ENCODE measurements around the gene DMXL2.

DMXL2 gene

DNA sequence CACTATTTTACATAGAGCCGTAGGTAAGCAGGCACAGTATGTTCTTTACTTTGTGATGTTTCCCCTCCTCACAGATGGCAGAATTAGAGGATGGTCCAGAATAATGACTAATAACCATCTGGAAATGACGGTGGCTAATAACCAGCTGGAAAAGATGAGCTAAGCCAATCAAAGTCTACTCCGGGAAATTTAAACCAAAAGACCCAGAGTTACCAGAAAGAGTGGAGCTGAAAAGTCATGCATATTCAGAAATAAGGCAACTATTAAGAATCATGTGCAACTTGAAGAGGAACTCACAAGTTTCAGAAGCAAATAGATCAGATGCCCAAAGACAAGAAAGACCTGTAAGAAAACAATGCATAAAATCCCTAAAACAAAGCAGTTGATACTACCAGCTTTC lies 33.6 kb downstream of the DMXL2 start:
- Histone ChIP-seq H3K9me3 (peaks cover 0 to 15% (median 0%) of the 10 kb centered on the region in 3 donors), H3K27me3 (no peaks in the 10 kb centered on the region), H3K27ac (no peak overlapping the region), H3K4me3 (no peak overlapping the region), H3K36me3 (peaks cover 0 to 4% (median 0%) of the 10 kb centered on the region in 3 donors), H3K4me1 (no peaks in the 10 kb centered on the region)
- intact Hi-C loops (cut with DNase I; ENCODE audit: low total_unique reads) = no loop called here
- no peak for DNase-seq
- TF ChIP-seq CTCF (IDR thresholded peaks at IDR 0.05) = no peak

- DNase-seq = no peak
These were observed 36.6 kb downstream of the DMXL2 start for GRCh38 chr15:51585986-51586385.

DNA sequence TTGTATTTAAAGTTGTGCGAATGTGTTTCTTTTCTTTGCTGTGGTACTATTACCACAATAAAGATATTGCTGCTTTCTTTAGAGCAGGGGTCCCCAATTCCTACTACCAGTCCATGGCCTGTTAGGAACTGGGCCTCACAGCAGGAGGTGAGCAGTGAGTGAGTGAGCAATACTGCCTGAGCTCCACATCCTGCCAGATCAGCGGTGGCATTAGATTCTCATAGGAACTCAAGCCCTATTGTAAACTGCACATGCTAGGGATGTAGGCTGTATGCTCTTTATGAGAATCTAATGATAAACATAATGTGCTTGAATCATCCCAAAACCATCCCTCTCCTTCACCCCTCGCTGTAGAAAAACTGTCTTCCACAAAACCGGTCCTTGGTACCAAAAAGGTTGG lies 41.6 kb downstream of the DMXL2 start:
- DNase-seq = no peak
- Histone ChIP-seq H3K4me3 (no peak overlapping the region), H3K9me3 (peaks cover 0 to 7% (median 0%) of the 10 kb centered on the region in 3 donors), H3K36me3 (no peaks in the 10 kb centered on the region), H3K27me3 (no peaks in the 10 kb centered on the region), H3K4me1 (peaks cover 0 to 21% (median 12%) of the 10 kb centered on the region in 4 donors), H3K27ac (no peak overlapping the region)
- intact Hi-C loops (cut with DNase I; ENCODE audit: low total_unique reads) = no loop called here
- no peak for TF ChIP-seq CTCF (IDR thresholded peaks at IDR 0.05)

More at GRCh38 chr15:51585986-51586385, 36.6 kb downstream of the DMXL2 start:
- Histone ChIP-seq H3K27me3 (no peaks in the 10 kb centered on the region), H3K4me3 (no peak overlapping the region), H3K9me3 (peaks cover 0 to 7% (median 4%) of the 10 kb centered on the region in 3 donors), H3K27ac (no peak overlapping the region), H3K36me3 (peaks cover 0 to under 1% (median 0%) of the 10 kb centered on the region in 3 donors), H3K4me1 (no peaks in the 10 kb centered on the region)
- no peak for TF ChIP-seq CTCF (IDR thresholded peaks at IDR 0.05)
- intact Hi-C loops (cut with DNase I; ENCODE audit: low total_unique reads) = no loop called here

GRCh38 chr15:51580385-51580784 lies 42.2 kb downstream of the DMXL2 start:
- Histone ChIP-seq H3K27ac (no peak overlapping the region), H3K9me3 (peaks cover 0 to 7% (median 0%) of the 10 kb centered on the region in 3 donors), H3K4me3 (no peak overlapping the region), H3K27me3 (no peaks in the 10 kb centered on the region), H3K36me3 (no peaks in the 10 kb centered on the region), H3K4me1 (peaks cover 0 to 22% (median 12%) of the 10 kb centered on the region in 4 donors)
- no peak for TF ChIP-seq CTCF (IDR thresholded peaks at IDR 0.05)
- intact Hi-C loops (cut with DNase I; ENCODE audit: low total_unique reads) = no loop called here
- DNase-seq = no peak

DNA sequence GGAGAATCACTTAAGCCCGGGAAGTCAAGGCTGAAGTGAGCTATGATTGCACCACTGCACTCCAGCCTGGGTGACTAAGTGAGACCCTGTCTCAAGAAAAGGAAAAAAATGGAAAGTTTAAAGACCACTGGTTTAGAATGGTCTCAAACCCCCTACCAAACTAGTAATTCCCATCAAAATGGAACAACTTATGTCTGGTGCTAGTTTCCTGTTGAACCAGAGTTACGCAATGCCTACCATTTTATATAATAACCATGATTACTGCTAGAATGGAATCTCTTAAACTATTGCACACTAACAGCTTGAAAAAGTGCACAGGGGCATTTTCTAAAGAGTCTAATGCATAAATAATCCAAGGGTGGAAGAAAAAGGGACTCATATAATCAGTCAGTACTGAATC lies 43.6 kb downstream of the DMXL2 start:
- H3K27me3 ChIP-seq = no peaks in the 10 kb centered on the region
- intact Hi-C loops (cut with DNase I; ENCODE audit: low total_unique reads) = no loop called here
- H3K4me3 ChIP-seq = no peak overlapping the region
- H3K4me1 ChIP-seq = peaks cover 0 to 22% (median 12%) of the 10 kb centered on the region in 4 donors
- H3K36me3 ChIP-seq = no peaks in the 10 kb centered on the region
- no peak for TF ChIP-seq CTCF (IDR thresholded peaks at IDR 0.05)
- no peak overlapping the region for H3K27ac ChIP-seq
- H3K9me3 ChIP-seq = peaks cover 0 to 7% (median 0%) of the 10 kb centered on the region in 3 donors
- DNase-seq = no peak
